Measurements from ENCODE around the gene ZNF182. TPM values are rescaled to one million over a fixed set of nuclear protein-coding genes. Genes with fewer than 3 reads are reported as not detected.
A peak's percentile ranks its signal among the peaks of the same experiment; 100 is the strongest.

The ZNF182 gene
- total RNA-seq (2014; rRNA removed; shearing (Covaris generic)) (7.1 TPM in 2 replicates), polyA plus RNA-seq (2016; fragmentation: Nextera tagmentation; extraction: Ambion mirVana) (4.1 and 6.2 TPM in 2 replicates)
- long read RNA-seq, partial matches to known transcripts, result 1 of 3 reads
- long read RNA-seq, other reads (novel, unspliced or antisense), result 1 of 3 reads

DNA sequence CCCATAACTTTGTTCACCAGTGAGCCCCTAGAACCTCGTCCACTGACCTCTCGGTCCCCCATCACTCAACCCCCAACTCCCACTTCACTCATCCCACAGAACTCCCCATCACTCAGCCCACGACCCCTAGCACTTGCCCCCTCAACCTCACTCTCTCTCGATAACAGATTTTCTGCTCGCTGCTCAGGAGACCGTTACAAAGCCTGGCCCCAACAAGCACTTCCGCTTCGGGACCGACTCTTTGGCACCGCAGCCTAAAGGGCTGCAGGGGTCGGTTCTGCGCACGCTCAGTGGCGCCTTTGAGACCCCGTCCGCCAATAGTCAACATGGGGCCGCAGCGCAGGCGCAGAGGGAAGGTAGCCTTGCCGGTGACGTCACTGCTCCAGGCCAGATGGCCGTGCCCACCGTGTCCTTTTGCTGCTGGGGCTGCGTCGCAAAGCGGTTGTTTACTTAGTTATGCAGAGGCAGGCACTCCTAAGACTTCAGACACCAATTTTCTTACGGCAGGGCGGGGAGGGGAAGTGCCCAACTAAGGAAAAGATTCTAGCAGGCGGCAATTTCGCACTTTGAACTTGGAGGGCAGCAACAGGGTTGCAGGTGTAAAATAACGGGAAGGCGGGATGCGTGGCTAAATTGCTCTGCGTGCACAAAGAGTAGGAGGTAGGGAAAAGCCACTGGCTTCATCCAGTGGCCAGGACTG is at the start of gene ZNF182:
TSS of gene ZNF182 (minus strand) at position 232 of the 700 bp plus-strand sequence. CDS start 1,380 bp downstream, outside the sequence.
- Histone ChIP-seq H3K9me2 (ENCODE audit: insufficient read depth) (no peaks in the 10 kb centered on the region), H4K20me1 (replicated peaks; ENCODE audit: insufficient read depth) (no peaks in the 10 kb centered on the region), H3K4me2 (peak within 1 kb of the TSS; percentile 78), H3K79me2 (replicated peaks; ENCODE audit: insufficient read depth) (peaks cover 23% of the 10 kb centered on the region), H3K4me3 (peak within 1 kb of the TSS; percentile 73), H3F3A (replicated peaks; ENCODE audit: low read depth) (no peaks in the 10 kb centered on the region), H2AFZ (0 out of 2 replicates have a peak within 1 kb of the TSS, but pooled peaks have one; percentile 32), H3K27me3 (ENCODE audit: insufficient read depth) (no peaks in the 10 kb centered on the region), H3K27ac (ENCODE audit: low read depth) (no peak within 1 kb of the TSS), H3K36me3 (ENCODE audit: insufficient read depth) (no peaks in the 10 kb centered on the region), H3K4me1 (ENCODE audit: insufficient read depth) (no peaks in the 10 kb centered on the region)
- Mint-ChIP-seq H3K4me3 (peak within 1 kb of the TSS; percentile 99), H3K27ac (peak within 1 kb of the TSS; percentile 98), H3K36me3 (ENCODE audit: low read depth) (peaks cover 8% of the 10 kb centered on the region; the same call in 2 of the 3 replicates), H3K4me1 (peaks cover 3% of the 10 kb centered on the region; the same call in 1 of the 3 replicates), H3K27me3 (ENCODE audit: insufficient read depth, low read depth, poor library complexity) (no peaks in the 10 kb centered on the region), H3K9me3 (no peaks in the 10 kb centered on the region)
- TF ChIP-seq REST (IDR thresholded peaks at IDR 0.05; ENCODE audit: unreplicated experiment) (no peak), EZH2 (IDR thresholded peaks at IDR 0.05; ENCODE audit: low read depth, unreplicated experiment) (no peak), CREB1 (CRISPR knock-in tag; IDR thresholded peaks at IDR 0.05; ENCODE audit: low read depth) (peak; percentile 96), POLR2AphosphoS5 (IDR thresholded peaks at IDR 0.05; ENCODE audit: low read depth) (peak; percentile 63), JUNB (IDR thresholded peaks at IDR 0.05; ENCODE audit: unreplicated experiment) (no peak), STAT1 (IDR thresholded peaks at IDR 0.05; ENCODE audit: unreplicated experiment) (no peak), ZNF331 (CRISPR knock-in tag; IDR thresholded peaks at IDR 0.05; ENCODE audit: low read depth) (no peak), ZNF462 (CRISPR knock-in tag; IDR thresholded peaks at IDR 0.05) (no peak), EZH2phosphoT487 (IDR thresholded peaks at IDR 0.05; ENCODE audit: unreplicated experiment) (no peak), ZNF114 (CRISPR knock-in tag; IDR thresholded peaks at IDR 0.05) (no peak), NANOG (IDR thresholded peaks at IDR 0.05; ENCODE audit: borderline replicate concordance) (no peak), ETS1 (IDR thresholded peaks at IDR 0.05) (no peak; the same call in 1 of the 2 replicates)
- TF ChIP-seq, protein P1, sequence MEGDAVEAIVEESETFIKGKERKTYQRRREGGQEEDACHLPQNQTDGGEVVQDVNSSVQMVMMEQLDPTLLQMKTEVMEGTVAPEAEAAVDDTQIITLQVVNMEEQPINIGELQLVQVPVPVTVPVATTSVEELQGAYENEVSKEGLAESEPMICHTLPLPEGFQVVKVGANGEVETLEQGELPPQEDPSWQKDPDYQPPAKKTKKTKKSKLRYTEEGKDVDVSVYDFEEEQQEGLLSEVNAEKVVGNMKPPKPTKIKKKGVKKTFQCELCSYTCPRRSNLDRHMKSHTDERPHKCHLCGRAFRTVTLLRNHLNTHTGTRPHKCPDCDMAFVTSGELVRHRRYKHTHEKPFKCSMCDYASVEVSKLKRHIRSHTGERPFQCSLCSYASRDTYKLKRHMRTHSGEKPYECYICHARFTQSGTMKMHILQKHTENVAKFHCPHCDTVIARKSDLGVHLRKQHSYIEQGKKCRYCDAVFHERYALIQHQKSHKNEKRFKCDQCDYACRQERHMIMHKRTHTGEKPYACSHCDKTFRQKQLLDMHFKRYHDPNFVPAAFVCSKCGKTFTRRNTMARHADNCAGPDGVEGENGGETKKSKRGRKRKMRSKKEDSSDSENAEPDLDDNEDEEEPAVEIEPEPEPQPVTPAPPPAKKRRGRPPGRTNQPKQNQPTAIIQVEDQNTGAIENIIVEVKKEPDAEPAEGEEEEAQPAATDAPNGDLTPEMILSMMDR (conservative IDR thresholded peaks at IDR 0.05; ENCODE audit: low read depth in 2 of 2), result no peak
- peak; percentile 93 for DNase-seq (ENCODE audit: low spot score)
- peak; percentile 99 for ATAC-seq

All from GM23338 (cell line).